Measurements from ENCODE around the gene OR2A7. TPM values are rescaled to one million over a fixed set of nuclear protein-coding genes. Genes with fewer than 3 reads are reported as not detected.
"Not testable (repeated sequence)": the region's sequence is repeated elsewhere in the genome, so short reads cannot be mapped to it uniquely, and the experiment has no call there.

Gene OR2A7
- total and polyA plus RNA-seq, 2 donors (not counting 1 experiment from before 2014, with no cell fraction given): 2.7 to 3.3 TPM

GRCh38 chr7:144218581-144218980, 46.0 kb downstream of the OR2A7 start:
- H3K79me2 ChIP-seq (ENCODE audit: control insufficient read depth, insufficient read depth, low read length); H3K9me3 ChIP-seq (ENCODE audit: control extremely low read depth in 1 of 3, control insufficient read depth in 2 of 3, insufficient read depth in 1 of 3, low read length in 2 of 3); intact Hi-C loops (cut with micrococcal nuclease); H3K9me3 Mint-ChIP-seq (ENCODE audit: insufficient read depth); DNase-seq; H3K4me1 ChIP-seq (ENCODE audit: control insufficient read depth in 2 of 2, insufficient read depth in 2 of 2, low read length in 2 of 2); H3K4me1 Mint-ChIP-seq; H3K4me2 ChIP-seq (replicated peaks; ENCODE audit: low read depth, low read length, poor library complexity, severe bottlenecking); H3K9ac ChIP-seq (ENCODE audit: low read length); H3K4me3 ChIP-seq (ENCODE audit: control extremely low read depth in 1 of 5, extremely low read depth in 1 of 5, insufficient read depth in 1 of 5, low read depth in 2 of 5, low read length in 4 of 5); H3K4me3 Mint-ChIP-seq; H3K36me3 ChIP-seq (replicated peaks in 1 of 2; ENCODE audit: control extremely low read depth in 1 of 2, control insufficient read depth in 1 of 2, extremely low read depth in 1 of 2, insufficient read depth in 2 of 2, low read length in 1 of 2); H3K27me3 Mint-ChIP-seq; CTCF ChIA-PET; H4K20me1 ChIP-seq (ENCODE audit: control insufficient read depth, insufficient read depth, low read length, poor library complexity, severe bottlenecking); H3K27ac Mint-ChIP-seq; H2AFZ ChIP-seq (ENCODE audit: insufficient read depth, low read depth, low read length, poor library complexity, severe bottlenecking); H3K27me3 ChIP-seq (replicated peaks in 1 of 4; ENCODE audit: control extremely low read depth in 1 of 4, control insufficient read depth in 3 of 4, insufficient read depth in 4 of 4, low read length in 3 of 4); POLR2A ChIA-PET; ATAC-seq (ENCODE audit: low read depth); H3K27ac ChIP-seq (ENCODE audit: low read length in 2 of 2): not testable (repeated sequence)
- no CpG with 5 or more reads among the region's 1 CpG for WGBS (ENCODE audit: insufficient coverage)

- H3K4me3 ChIP-seq (ENCODE audit: control extremely low read depth in 1 of 5, extremely low read depth in 1 of 5, insufficient read depth in 1 of 5, low read depth in 2 of 5, low read length in 4 of 5); ATAC-seq (ENCODE audit: low read depth); POLR2A ChIA-PET; H3K4me3 Mint-ChIP-seq; H3K27ac Mint-ChIP-seq; H3K4me2 ChIP-seq (replicated peaks; ENCODE audit: low read depth, low read length, poor library complexity, severe bottlenecking); H3K9me3 Mint-ChIP-seq (ENCODE audit: insufficient read depth); H3K4me1 Mint-ChIP-seq; H3K9ac ChIP-seq (ENCODE audit: low read length); H3K27me3 Mint-ChIP-seq; H3K27ac ChIP-seq (ENCODE audit: low read length in 2 of 2); H3K79me2 ChIP-seq (ENCODE audit: control insufficient read depth, insufficient read depth, low read length); DNase-seq; H4K20me1 ChIP-seq (ENCODE audit: control insufficient read depth, insufficient read depth, low read length, poor library complexity, severe bottlenecking); H3K9me3 ChIP-seq (ENCODE audit: control extremely low read depth in 1 of 3, control insufficient read depth in 2 of 3, insufficient read depth in 1 of 3, low read length in 2 of 3); H3K4me1 ChIP-seq (ENCODE audit: control insufficient read depth in 2 of 2, insufficient read depth in 2 of 2, low read length in 2 of 2); H2AFZ ChIP-seq (ENCODE audit: insufficient read depth, low read depth, low read length, poor library complexity, severe bottlenecking); H3K27me3 ChIP-seq (replicated peaks in 1 of 4; ENCODE audit: control extremely low read depth in 1 of 4, control insufficient read depth in 3 of 4, insufficient read depth in 4 of 4, low read length in 3 of 4); CTCF ChIA-PET; intact Hi-C loops (cut with micrococcal nuclease); H3K36me3 ChIP-seq (replicated peaks in 1 of 2; ENCODE audit: control extremely low read depth in 1 of 2, control insufficient read depth in 1 of 2, extremely low read depth in 1 of 2, insufficient read depth in 2 of 2, low read length in 1 of 2): not testable (repeated sequence)
Observed at GRCh38 chr7:144217200-144217599, 47.4 kb downstream of the OR2A7 start.

Other genes starting within 250 kb of the OR2A7 start
- gene OR2A5, start 215.8 kb downstream of the OR2A7 start, total RNA-seq: not detected in 2 replicates
- gene OR2A5, start 215.8 kb downstream of the OR2A7 start, polyA plus RNA-seq: not detected in 2 replicates
- gene OR2A25, start 195.0 kb downstream of the OR2A7 start, total RNA-seq: not detected in 2 replicates
- not detected in 2 replicates for gene OR2A25, start 195.0 kb downstream of the OR2A7 start, polyA plus RNA-seq
- gene OR2A12, start 178.5 kb downstream of the OR2A7 start, total RNA-seq: not detected in 2 replicates
- not detected in 2 replicates for gene OR2A12, start 178.5 kb downstream of the OR2A7 start, polyA plus RNA-seq
- not detected in 2 replicates for gene OR2A2, start 155.2 kb downstream of the OR2A7 start, total RNA-seq
- gene OR2A2, start 155.2 kb downstream of the OR2A7 start, polyA plus RNA-seq: not detected in 2 replicates
- gene OR2A14, start 141.6 kb downstream of the OR2A7 start, total RNA-seq: not detected in 2 replicates
- not detected in 2 replicates for gene OR2A14, start 141.6 kb downstream of the OR2A7 start, polyA plus RNA-seq
- not detected in 2 replicates for gene CTAGE4, start 81.3 kb downstream of the OR2A7 start, total RNA-seq
- 0.09 and 0.12 TPM in 2 replicates for gene CTAGE4, start 81.3 kb downstream of the OR2A7 start, polyA plus RNA-seq
- gene ARHGEF35, start 69.0 kb downstream of the OR2A7 start, total RNA-seq: 2.1 and 4.2 TPM in 2 replicates
- gene ARHGEF35, start 69.0 kb downstream of the OR2A7 start, polyA plus RNA-seq: 0.34 and 0.36 TPM in 2 replicates
- gene OR2A42, start 25.2 kb downstream of the OR2A7 start, total RNA-seq: 0.10 TPM in 1 of 2 replicates, not detected in the other
- 0.13 and 0.31 TPM in 2 replicates for gene OR2A42, start 25.2 kb downstream of the OR2A7 start, polyA plus RNA-seq
- 1.3 and 1.4 TPM in 2 replicates for gene CTAGE8, start 4.5 kb upstream of the OR2A7 start, total RNA-seq
- 0.91 TPM in 2 replicates for gene CTAGE8, start 4.5 kb upstream of the OR2A7 start, polyA plus RNA-seq
- not detected in 2 replicates for gene OR2A1, start 47.6 kb upstream of the OR2A7 start, total RNA-seq
- 0.31 and 0.52 TPM in 2 replicates for gene OR2A1, start 47.6 kb upstream of the OR2A7 start, polyA plus RNA-seq
- 6.9 and 7.9 TPM in 2 replicates for gene ARHGEF5, start 90.6 kb upstream of the OR2A7 start, total RNA-seq
- 6.0 and 6.8 TPM in 2 replicates for gene ARHGEF5, start 90.6 kb upstream of the OR2A7 start, polyA plus RNA-seq
- gene NOBOX, start 138.9 kb upstream of the OR2A7 start, total RNA-seq: not detected in 2 replicates
- not detected in 2 replicates for gene NOBOX, start 138.9 kb upstream of the OR2A7 start, polyA plus RNA-seq